ENCODE measurements around the gene KCNIP4. TPM values are rescaled to one million over a fixed set of nuclear protein-coding genes. Genes with fewer than 3 reads are reported as not detected.

The KCNIP4 gene
- total and polyA plus RNA-seq, 9 of the 15 experiments (the other 6 are each of a cell fraction or from before 2014, with no cell fraction given) = 0.25 to 0.41 TPM; not detected in 7

- TF ChIP-seq RREB1 (CRISPR knock-in tag; IDR thresholded peaks at IDR 0.05) (no peak), ZNF586 (CRISPR knock-in tag; conservative IDR thresholded peaks at IDR 0.05) (no peak), HDAC8 (tag; IDR thresholded peaks at IDR 0.05) (no peak)
Measured at GRCh38 chr4:20916106-20916505, 1032.5 kb downstream of the KCNIP4 start (continued).

GRCh38 chr4:20904966-20905365 is 1043.6 kb downstream of the KCNIP4 start:
- Histone ChIP-seq H3K27ac (ENCODE audit: extremely low read depth, low read depth, low read length) (no peak overlapping the region), H2AFZ (ENCODE audit: low read depth, low read length) (no peak overlapping the region), H3K36me3 (ENCODE audit: control insufficient read depth, insufficient read depth, low read length) (no peaks in the 10 kb centered on the region), H3K9me3 (replicated peaks; ENCODE audit: control insufficient read depth, insufficient read depth, low read depth, low read length) (no peaks in the 10 kb centered on the region), H3K9ac (ENCODE audit: insufficient read depth in 1 of 2, low read depth in 2 of 2, low read length in 2 of 2) (no peak overlapping the region), H4K20me1 (replicated peaks; ENCODE audit: control insufficient read depth, insufficient read depth, low read length) (no peaks in the 10 kb centered on the region), H3K9me1 (ENCODE audit: control insufficient read depth, insufficient read depth, low read length) (no peaks in the 10 kb centered on the region), H3K4me3 (no peak overlapping the region), H3K79me2 (ENCODE audit: control insufficient read depth, insufficient read depth, low read length) (no peaks in the 10 kb centered on the region), H3K27me3 (ENCODE audit: control insufficient read depth in 2 of 2, insufficient read depth in 2 of 2, low read length in 2 of 2) (no peaks in the 10 kb centered on the region), H3K4me2 (ENCODE audit: insufficient read depth, low read length) (no peak overlapping the region), H3K4me1 (replicated peaks in 1 of 2; ENCODE audit: control insufficient read depth in 2 of 2, insufficient read depth in 2 of 2, low read length in 2 of 2) (no peaks in the 10 kb centered on the region)
- in situ Hi-C loops (cut with MboI) = no loop called here
- CTCF ChIA-PET (ENCODE audit: low intra/inter-chr PET ratio) = no interaction called here
- no peak for ATAC-seq
- no TSS peak for BruUV-seq (replicated peaks)
- WGBS (ENCODE audit: insufficient coverage, low coverage, missing lambda C conversion rate) = 2% methylated on average over 3 of the region's 3 CpGs
- intact Hi-C loops (cut with micrococcal nuclease) = no loop called here
- DNase-seq (ENCODE audit: extremely low read depth in 1 of 4, low spot score in 3 of 4) = no peak
- FAIRE-seq = no peak
- POLR2A ChIA-PET = no interaction called here
- no peak for TF ChIP-seq RBM25 (IDR thresholded peaks at IDR 0.05; ENCODE audit: low read depth, low read length, severe bottlenecking)
- no peak for TF ChIP-seq EP400 (IDR thresholded peaks at IDR 0.05)
- no peak for TF ChIP-seq SP2 (IDR thresholded peaks at IDR 0.05; ENCODE audit: extremely low read depth, low read depth, low read length, poor library complexity, severe bottlenecking)
- TF ChIP-seq HDAC2 (IDR thresholded peaks at IDR 0.05) = no peak
